HG02981 (cell line): ENCODE results near the gene GGN.
"Not testable (repeated sequence)": the region's sequence is repeated elsewhere in the genome, so short reads cannot be mapped to it uniquely, and the experiment has no call there.

Experiments
- ATAC-seq: cut with Tn5 transposase; IDR thresholded peaks from one replicate; pipeline ENCODE4 v1.9.1; 2021; ENCODE audit warnings: mild to moderate bottlenecking, moderate library complexity; ENCODE audit not compliant: unreplicated experiment

The GGN gene

GRCh38 chr19:38411898-38412297 lies 24.1 kb upstream of the GGN start:
- not testable (repeated sequence) for ATAC-seq

DNA sequence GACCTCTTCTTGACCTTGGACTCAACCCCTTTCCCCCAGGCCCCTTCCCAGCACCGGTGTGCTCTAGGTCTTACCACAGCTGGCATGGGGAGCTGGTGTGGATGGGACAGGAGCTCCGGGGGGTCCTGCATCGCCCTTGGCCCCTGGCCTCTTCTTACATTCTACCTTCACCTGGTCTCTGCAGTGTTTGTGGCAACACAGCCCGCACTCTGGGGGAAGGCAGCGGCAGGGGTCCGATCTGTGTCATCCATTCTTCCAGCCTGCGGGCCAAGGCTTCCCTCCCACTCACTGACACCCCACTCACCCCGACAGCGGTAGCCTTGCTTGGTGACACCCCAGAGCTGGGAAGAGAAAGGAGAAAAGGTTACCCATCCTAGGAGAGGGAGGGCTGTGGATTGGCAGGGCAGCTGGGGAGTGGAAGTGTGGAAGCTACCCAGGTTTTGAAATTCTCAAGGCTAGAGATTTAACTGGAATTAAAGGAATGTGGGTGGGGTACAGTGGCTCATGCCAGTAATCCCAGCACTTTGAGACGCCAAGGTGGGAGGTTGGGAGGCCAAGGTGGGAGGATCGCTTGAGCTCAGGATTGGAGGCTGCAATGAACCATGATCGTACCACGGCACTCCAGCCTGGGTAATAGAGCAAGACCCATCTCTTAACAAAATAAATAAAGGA lies 23.3 kb upstream of the GGN start:
- no peak for ATAC-seq

- ATAC-seq, result not testable (repeated sequence)
Observed at GRCh38 chr19:38410407-38410806, 22.6 kb upstream of the GGN start.

DNA sequence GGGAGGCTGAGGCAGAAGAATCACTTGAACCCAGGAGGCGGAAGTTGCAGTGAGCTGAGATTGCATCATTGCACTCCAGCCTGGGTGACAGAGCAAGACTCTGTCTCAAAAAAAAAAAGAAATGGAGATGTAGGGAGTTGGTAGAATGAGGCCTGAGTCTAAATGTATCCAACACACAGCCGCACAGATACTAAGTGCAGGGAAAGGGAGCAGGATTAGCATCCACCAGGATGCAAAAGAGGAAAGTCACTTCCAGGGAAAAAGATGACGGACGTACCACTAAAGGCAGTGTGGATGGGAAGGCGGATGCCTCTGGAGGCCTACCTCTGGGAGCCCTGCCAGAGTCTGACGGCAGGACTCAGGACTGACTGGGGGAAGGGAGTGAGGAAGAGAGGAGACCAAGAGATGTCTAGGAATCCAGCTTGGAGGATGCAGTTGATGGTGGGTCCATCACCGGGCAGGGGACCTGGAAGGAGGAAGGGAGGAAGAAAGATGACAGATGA lies 21.8 kb upstream of the GGN start:
- ATAC-seq, result no peak

- no peak for ATAC-seq
Observed at GRCh38 chr19:38405276-38405675, 17.4 kb upstream of the GGN start.

DNA sequence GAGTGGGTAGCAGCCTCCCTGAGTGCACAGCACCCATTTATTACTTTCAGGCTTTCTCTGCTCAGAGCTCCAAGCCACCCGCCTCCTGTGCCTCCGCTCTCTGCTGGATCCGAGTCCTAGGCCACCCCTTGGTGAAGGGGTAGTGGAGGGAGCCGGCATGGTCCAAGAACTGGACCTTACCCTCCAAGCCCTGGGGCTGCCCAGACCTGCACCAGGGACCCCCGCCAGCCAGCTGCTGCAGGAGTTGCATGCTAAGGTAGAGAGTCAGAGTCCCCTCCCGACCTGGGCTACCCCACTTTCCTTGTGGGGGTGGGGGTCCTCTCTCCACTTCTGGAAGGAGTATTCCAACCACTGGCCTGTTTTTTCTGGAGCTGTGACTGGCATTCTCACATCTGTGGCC lies 17.0 kb upstream of the GGN start:
- no peak for ATAC-seq

DNA sequence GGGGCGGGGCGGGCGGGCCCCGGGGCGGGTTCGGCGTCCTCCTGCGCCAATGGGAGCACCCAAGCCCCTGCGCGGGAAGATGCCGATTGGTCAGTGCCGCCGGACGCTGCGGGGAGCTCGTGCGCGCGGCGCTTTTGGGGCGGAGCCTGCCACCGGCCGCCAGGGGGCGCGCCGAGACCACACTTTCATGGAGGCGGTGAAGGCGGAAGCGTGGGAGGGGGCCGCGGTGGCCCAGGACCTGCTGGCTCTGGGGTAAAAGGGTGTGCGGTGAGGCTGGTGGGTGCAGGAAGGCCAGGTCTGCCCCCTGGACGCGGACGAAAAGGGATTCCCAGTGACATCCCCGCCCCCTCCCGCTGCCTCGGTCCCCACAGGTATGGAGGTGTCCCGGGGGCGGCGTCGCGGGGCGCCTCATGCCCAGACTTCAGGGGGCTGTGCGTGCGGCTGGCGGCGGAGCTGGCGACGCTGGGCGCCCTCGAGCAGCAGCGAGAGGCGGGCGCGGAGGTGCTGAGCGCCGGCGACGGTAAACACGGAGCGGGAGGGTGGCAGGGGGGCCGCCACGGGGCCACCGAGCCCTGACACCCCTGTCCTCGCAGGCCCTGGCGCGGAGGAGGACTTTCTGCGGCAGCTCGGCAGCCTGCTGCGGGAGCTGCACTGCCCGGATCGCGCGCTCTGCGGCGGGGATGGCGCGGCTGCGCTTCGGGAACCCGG lies 15.3 kb upstream of the GGN start, which contains the start of gene FAM98C:
TSS of gene FAM98C (plus strand) at position 127 of the 708 bp plus-strand sequence. CDS start at position 188, 61 bp downstream.
- ATAC-seq, result peak; percentile 85

DNA sequence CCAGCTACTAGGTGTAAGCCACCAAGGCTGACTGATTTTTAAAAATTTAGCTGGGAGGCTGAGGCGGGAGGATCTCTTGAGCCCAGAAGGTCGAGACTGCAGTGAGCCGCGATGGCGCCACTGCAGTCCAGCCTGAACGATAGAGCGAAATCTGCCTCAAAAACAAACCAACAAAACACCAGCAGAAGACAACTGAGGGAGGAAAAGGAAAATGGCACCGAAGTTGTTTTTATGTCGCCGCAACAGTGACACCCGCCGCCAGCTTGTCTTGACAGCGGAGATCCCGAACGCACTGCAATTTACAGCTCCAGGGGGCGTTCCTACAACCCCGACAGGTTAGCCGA lies 14.8 kb upstream of the GGN start:
- ATAC-seq, result no peak

- no peak for ATAC-seq
Observed at GRCh38 chr19:38401148-38401547, 13.3 kb upstream of the GGN start.

- no peak for ATAC-seq
Observed at GRCh38 chr19:38400361-38400760, 12.5 kb upstream of the GGN start.

- no peak for ATAC-seq
Observed at GRCh38 chr19:38399537-38399936, 11.7 kb upstream of the GGN start.

DNA sequence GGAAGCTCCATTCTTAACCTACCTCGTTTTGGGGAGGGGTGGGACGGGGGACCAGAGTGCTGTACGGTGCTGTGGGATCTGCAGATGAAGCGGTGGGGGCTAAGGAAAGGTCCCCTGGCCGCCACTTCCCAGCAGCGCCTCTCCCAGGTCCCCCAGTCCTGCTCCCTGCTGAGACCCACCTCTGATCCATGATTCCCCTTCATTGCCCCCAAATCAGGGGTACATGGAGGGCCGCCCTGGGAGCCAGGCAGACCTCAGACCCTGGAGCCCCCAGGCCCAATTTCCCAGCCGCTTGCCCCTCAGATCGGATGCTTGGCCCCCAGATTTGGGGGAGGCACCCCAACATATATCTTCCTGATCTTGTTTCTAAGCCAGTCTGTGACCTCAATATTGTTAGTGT lies 11.2 kb upstream of the GGN start:
- no peak for ATAC-seq

DNA sequence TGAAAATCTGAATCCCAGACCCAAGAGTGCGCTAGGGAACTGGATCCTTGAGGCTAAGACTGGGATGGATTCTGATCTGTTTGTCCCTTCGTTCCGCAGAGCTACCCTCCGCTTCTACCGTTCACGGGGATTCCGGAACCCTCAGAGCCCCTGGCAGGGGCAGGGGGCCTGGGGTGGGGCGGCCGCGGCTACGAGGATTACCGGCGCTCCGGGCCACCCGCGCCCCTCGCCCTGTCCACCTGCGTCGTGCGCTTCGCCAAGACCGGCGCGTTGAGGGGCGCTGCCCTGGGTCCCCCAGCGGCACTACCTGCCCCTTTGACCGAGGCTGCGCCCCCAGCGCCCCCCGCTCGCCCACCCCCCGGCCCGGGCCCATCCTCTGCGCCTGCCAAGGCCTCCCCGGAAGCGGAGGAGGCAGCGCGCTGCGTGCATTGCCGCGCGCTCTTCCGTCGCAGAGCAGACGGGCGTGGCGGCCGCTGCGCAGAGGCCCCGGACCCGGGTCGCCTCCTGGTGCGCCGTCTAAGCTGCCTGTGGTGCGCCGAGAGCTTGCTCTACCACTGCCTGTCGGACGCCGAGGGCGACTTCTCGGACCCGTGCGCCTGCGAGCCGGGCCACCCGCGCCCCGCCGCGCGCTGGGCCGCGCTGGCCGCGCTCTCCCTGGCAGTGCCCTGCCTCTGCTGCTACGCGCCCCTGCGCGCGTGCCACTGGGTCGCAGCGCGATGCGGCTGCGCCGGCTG lies 7.7 kb upstream of the GGN start:
- ATAC-seq, result no peak

GRCh38 chr19:38394488-38394887 lies 6.7 kb upstream of the GGN start:
- no peak for ATAC-seq

DNA sequence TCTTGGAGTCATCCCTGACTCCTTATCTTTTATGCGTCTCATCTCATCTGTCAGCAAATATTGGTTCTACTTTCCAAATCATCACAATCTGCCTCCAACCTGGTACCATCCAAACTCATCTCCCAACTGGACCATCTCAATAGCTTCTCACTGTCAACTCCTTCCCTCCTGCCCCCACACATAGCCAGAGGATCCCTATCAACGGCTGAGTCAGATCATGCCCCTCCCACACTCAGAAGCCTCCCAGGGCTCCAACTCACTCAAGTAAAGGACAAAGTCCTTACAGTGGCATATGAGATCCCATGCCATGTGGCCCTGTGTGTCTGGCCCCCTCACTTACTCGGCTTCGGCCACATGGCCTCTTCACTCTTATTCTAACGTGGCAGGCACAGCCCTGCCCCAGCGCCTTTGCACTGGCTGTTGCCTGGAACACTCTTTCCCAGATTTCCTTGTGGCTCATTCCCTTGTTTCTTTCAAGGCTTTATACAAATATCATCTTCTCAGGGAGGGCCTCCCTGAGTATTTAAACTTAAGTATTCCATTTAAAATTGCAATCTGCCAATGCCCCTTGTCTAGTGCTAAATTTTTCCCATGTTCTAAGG lies 5.0 kb upstream of the GGN start:
- ATAC-seq, result no peak

DNA sequence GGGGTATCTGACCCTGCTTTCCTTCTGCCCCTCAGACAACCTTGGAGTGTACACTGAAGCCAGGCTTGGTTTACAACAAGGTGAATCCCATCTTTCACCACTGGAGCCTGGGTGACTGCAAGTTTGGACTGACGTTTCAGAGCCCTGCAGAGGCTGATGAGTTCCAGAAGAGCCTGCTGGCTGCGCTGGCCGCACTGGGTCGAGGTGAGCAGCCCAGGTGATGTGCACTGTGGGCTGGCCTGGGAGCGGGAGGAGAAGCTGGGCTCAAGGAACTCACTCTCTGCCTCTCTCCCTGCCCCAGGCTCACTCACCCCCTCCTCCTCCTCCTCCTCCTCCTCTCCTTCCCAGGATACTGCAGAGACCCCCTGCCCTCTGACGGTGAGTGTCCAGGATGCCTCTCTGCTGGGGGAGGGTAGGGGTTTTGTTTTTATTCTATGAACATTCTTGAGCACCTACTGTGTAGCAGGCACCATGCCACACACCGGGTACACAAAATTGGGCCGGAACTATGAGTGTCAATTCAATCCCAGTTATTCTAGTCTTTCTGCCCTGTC lies 4.2 kb upstream of the GGN start:
- no peak for ATAC-seq

- no peak for ATAC-seq
Observed at GRCh38 chr19:38389957-38390924, 2.4 kb upstream of the GGN start.

GRCh38 chr19:38389101-38389925 lies 1.5 kb upstream of the GGN start:
- no peak for ATAC-seq
